Testis (tissue), 3 donors: ENCODE results near the gene NFIA. TPM values are rescaled to one million over a fixed set of nuclear protein-coding genes. Genes with fewer than 3 reads are reported as not detected.
A peak's percentile ranks its signal among the peaks of the same experiment; 100 is the strongest.

Experiments used
- DNase-seq: peaks from one replicate; pipeline ENCODE4 v3.0.0-alpha.2; 2019
- H3K27ac ChIP-seq, 2 donors: fragments of 200-600 bp; sonication (generic); one replicate each; pipeline ENCODE4 v1.5.1; 2019
- H3K27me3 ChIP-seq: fragments of 200-600 bp; sonication (generic); one replicate; pipeline ENCODE4 v1.5.1; 2019
- H3K36me3 ChIP-seq: fragments of 200-600 bp; sonication (generic); one replicate; pipeline ENCODE4 v1.5.1; 2017; ENCODE audit warnings: low read depth; ENCODE audit errors: missing control alignments
- H3K4me1 ChIP-seq: fragments of 200-600 bp; sonication (generic); one replicate; pipeline ENCODE4 v1.5.1; 2019
- H3K4me3 ChIP-seq, 2 donors: fragments of 200-600 bp; sonication (generic); one replicate each; pipeline ENCODE4 v1.5.1; 2017 to 2019
- H3K9me3 ChIP-seq: fragments of 200-600 bp; sonication (generic); one replicate; pipeline ENCODE4 v1.5.1; 2017
- POLR2A ChIP-seq: fragments of 450-650 bp; IDR thresholded peaks from one replicate; pipeline ENCODE4 v1.6.1; 2017; ENCODE audit warnings: antibody characterized with exemption, mild to moderate bottlenecking, moderate library complexity
- WGBS, 2 donors: methylation state at CpG; one replicate each; pipeline ENCODE4 v1.1.5; 2018; 5-methylcytosine and 5-hydroxymethylcytosine counted together
- intact Hi-C: fragments of 100-400 bp; cut with DNase I; formaldehyde crosslinking; loops from one replicate; pipeline ENCODE4 v1.15.1; 2023; ENCODE audit warnings: low total_unique reads
- polyA plus RNA-seq: library from polyadenylated mRNA; stranded (reverse); fragments of 350-450 nt; fragmentation: Illumina TruSeq; extraction: RNeasy Lipid Tissue Mini Kit (QIAGEN cat#74804); gene quantifications from one replicate; pipeline ENCODE4 v1.2.3, GENCODE V29; 2014; ENCODE audit warnings: low read depth, low replicate concordance; ENCODE audit not compliant: insufficient read depth
- total RNA-seq, 2 donors: library from RNA; depleted of rRNA; stranded (reverse); fragments of >200 nt; gene quantifications; one replicate each; pipeline ENCODE4 v1.2.3, GENCODE V29; 2016
- TF ChIP-seq, protein P1 (sequence below), 3 experiments: fragments of 450-650 bp in 2 of 3; fragments of 200-600 bp in 1 of 3; sonication (generic) in 1 of 3; IDR thresholded peaks; one replicate each; pipeline ENCODE4 v1.5.1; 2016 to 2019; ENCODE audit warnings: antibody characterized with exemption in 3 of 3, mild to moderate bottlenecking in 2 of 3, moderate library complexity in 1 of 3

The NFIA gene
- total and polyA plus RNA-seq, 3 donors from 2014 or later, result 11.6 to 78.9 (median 53.5) TPM

DNA sequence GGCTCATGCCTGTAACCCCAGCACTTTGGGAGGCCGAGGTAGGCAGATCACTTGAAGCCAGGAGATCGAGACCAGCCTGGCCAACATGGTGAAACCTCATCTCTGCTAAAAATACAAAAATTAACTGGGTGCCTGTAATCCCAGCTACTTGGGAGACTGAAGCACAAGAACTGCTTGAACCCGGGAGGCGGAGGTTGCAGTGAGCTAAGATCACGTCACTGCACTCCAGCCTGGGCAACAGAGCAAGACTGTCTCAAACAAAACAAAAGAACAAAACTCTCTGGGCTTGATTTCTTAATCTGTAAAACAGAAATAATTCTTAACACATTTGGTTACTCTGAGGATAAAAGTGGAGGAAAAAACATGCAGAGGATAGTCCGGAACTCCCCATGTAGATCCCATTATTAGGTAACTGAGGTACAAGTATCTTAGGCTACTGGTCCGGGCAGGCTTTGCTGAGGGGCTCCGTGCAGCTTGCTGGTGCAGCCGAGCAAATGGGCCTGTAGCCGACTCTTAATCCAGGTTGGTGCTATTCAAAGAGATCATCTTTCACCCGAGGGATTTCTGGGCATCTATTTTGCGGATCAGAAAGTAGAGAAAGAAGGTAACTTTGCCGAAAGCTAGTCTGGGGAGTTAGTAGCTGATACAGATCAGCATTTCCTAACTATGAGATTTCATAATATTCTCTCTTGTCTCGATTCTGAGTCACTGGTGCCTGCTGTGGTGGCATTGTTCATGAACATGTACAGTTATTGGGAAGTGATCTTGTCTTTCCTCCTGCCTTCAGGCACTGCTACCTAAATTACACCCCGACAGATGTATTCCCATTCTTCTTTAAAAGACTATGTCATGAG is 56.8 kb downstream of the NFIA start:
- intact Hi-C loops, result no loop called here
- H3K4me1 ChIP-seq, result peaks cover 19% of the 10 kb centered on the region
- 76 to 78% methylated on average over 15 of the region's 15 CpGs for WGBS, 2 donors
- H3K9me3 ChIP-seq, result no peaks in the 10 kb centered on the region
- H3K4me3 ChIP-seq, result no peak overlapping the region
- no peaks in the 10 kb centered on the region for H3K36me3 ChIP-seq
- no peaks in the 10 kb centered on the region for H3K27me3 ChIP-seq
- H3K27ac ChIP-seq, result no peak overlapping the region
- TF ChIP-seq, protein P1, sequence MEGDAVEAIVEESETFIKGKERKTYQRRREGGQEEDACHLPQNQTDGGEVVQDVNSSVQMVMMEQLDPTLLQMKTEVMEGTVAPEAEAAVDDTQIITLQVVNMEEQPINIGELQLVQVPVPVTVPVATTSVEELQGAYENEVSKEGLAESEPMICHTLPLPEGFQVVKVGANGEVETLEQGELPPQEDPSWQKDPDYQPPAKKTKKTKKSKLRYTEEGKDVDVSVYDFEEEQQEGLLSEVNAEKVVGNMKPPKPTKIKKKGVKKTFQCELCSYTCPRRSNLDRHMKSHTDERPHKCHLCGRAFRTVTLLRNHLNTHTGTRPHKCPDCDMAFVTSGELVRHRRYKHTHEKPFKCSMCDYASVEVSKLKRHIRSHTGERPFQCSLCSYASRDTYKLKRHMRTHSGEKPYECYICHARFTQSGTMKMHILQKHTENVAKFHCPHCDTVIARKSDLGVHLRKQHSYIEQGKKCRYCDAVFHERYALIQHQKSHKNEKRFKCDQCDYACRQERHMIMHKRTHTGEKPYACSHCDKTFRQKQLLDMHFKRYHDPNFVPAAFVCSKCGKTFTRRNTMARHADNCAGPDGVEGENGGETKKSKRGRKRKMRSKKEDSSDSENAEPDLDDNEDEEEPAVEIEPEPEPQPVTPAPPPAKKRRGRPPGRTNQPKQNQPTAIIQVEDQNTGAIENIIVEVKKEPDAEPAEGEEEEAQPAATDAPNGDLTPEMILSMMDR (IDR thresholded peaks at IDR 0.05), result no peak
- TF ChIP-seq POLR2A, result no peak
- DNase-seq, result no peak

DNA sequence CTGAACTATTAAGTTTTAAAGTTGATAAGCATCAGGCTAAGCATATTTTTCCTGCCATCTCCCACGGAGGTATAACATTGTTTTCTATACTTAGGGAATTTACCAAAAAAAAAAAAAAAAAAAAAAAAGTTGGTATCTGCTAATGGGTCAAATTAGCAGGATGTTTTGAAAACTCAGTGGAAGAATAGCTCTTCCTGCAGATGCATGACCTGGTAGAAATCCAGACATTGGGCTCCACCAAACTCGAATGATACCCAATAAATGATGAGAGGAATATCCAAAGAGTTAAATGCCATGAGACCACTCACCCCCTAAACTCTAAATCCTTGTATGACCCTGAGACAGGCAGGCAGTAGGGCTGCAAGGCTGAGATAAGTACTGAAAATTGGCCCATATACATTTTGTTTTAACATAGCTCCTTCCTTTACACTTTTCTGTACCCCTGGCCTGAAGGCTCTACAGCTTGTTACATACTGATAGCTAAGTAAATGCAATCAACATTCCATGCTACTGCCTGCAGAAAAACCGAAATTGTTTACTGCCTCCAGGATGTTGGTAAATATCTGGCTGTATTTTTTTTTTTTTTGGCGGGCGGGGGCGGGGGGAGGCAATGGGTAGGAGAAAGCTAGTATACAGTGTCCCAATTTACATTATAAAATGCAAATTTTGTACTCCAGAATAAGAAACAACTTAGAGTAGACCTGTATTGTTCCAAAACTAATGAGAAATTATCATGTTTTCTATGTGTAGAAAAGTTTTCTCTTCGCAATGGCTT is 57.6 kb downstream of the NFIA start:
- peaks cover 19% of the 10 kb centered on the region for H3K4me1 ChIP-seq
- WGBS, 2 donors, result 68 to 74% methylated on average over 7 of the region's 7 CpGs
- TF ChIP-seq, protein P1 (IDR thresholded peaks at IDR 0.05), result no peak
- TF ChIP-seq POLR2A, result no peak
- DNase-seq, result no peak
- no peaks in the 10 kb centered on the region for H3K36me3 ChIP-seq
- H3K9me3 ChIP-seq, result no peaks in the 10 kb centered on the region
- no peaks in the 10 kb centered on the region for H3K27me3 ChIP-seq
- no peak overlapping the region for H3K4me3 ChIP-seq
- H3K27ac ChIP-seq, result no peak overlapping the region
- intact Hi-C loops, result no loop called here

GRCh38 chr1:61140778-61141177 is 58.4 kb downstream of the NFIA start:
- H3K36me3 ChIP-seq, result no peaks in the 10 kb centered on the region
- peaks cover 19% of the 10 kb centered on the region for H3K4me1 ChIP-seq
- WGBS, 2 donors, result 74 to 78% methylated on average over 3 of the region's 3 CpGs
- H3K9me3 ChIP-seq, result no peaks in the 10 kb centered on the region
- peak overlapping the region in 1 of 2 donors; percentile 61 for H3K27ac ChIP-seq
- TF ChIP-seq, protein P1 (IDR thresholded peaks at IDR 0.05), result no peak
- intact Hi-C loops, result no loop called here
- H3K4me3 ChIP-seq, result no peak overlapping the region
- no peak for DNase-seq
- no peaks in the 10 kb centered on the region for H3K27me3 ChIP-seq

GRCh38 chr1:61141288-61142042 is 59.1 kb downstream of the NFIA start:
- H3K4me1 ChIP-seq, result peaks cover 19% of the 10 kb centered on the region
- no peak overlapping the region for H3K4me3 ChIP-seq
- 50 to 53% methylated on average over 9 of the region's 9 CpGs for WGBS, 2 donors
- intact Hi-C loops, result no loop called here
- H3K36me3 ChIP-seq, result no peaks in the 10 kb centered on the region
- H3K27me3 ChIP-seq, result no peaks in the 10 kb centered on the region
- H3K27ac ChIP-seq, result peak overlapping the region in 1 of 2 donors; percentile 61
- H3K9me3 ChIP-seq, result no peaks in the 10 kb centered on the region
- TF ChIP-seq, protein P1 (IDR thresholded peaks at IDR 0.05), result no peak
- no peak for TF ChIP-seq POLR2A
- DNase-seq, result no peak
